AG04450 (cell line): ENCODE data around the gene MEP1B. TPM values are rescaled to one million over a fixed set of nuclear protein-coding genes. Genes with fewer than 3 reads are reported as not detected.

Experiments used
- CTCF ChIA-PET: fragments of 300-600, 350-600 bp; formaldehyde crosslinking; extraction: SDS; loops from one replicate; lab custom pipeline; 2022; ENCODE audit warnings: antibody characterized with exemption, inconsistent platforms; lab: Charles Lee
- POLR2A ChIA-PET: fragments of 350-600 bp; formaldehyde crosslinking; extraction: SDS; loops from one replicate; lab custom pipeline; 2021; ENCODE audit warnings: antibody characterized with exemption, inconsistent platforms; lab: Yijun Ruan, JAX
- DNase-seq: peaks from one replicate; pipeline ENCODE4 v3.0.0-alpha.2; 2011; ENCODE audit warnings: low read depth, low spot score
- H3K27ac ChIP-seq: one replicate; pipeline ENCODE4 v1.5.1; 2012; ENCODE audit warnings: low read depth, low read length, control low read depth
- H3K27me3 ChIP-seq: one replicate; pipeline ENCODE4 v1.6.0; 2012; ENCODE audit warnings: low read length; ENCODE audit not compliant: control insufficient read depth, insufficient read depth
- H3K4me3 ChIP-seq: 2 replicates; pipeline ENCODE4 v1.5.1; 2011; ENCODE audit warnings: mild to moderate bottlenecking, low read depth, low read length, control low read depth
- H3K9me3 ChIP-seq: 2 replicates; pipeline ENCODE4 v1.5.1; 2012; ENCODE audit warnings: low read length; ENCODE audit not compliant: control insufficient read depth, insufficient read depth
- CTCF ChIP-seq: IDR thresholded peaks from 2 replicates; pipeline ENCODE4 v1.5.1; 2011; ENCODE audit warnings: low read depth, low read length, control low read depth, inconsistent platforms
- polyA plus RNA-seq: library from polyadenylated mRNA; depleted of rRNA; stranded (reverse); fragments of >200 nt; gene quantifications from 2 replicates; pipeline ENCODE4 v1.2.3, GENCODE V29; 2011

Gene MEP1B
- polyA plus RNA-seq, 1 experiment, result not detected

GRCh38 chr18:32243358-32243757, 53.5 kb downstream of the MEP1B start:
- H3K9me3 ChIP-seq, result no peaks in the 10 kb centered on the region
- TF ChIP-seq CTCF, result no peak
- CTCF ChIA-PET, result interaction anchor here (1.1 kb wide), 1 partner anchor 309 kb away, joined by 3 read pairs; no protein-coding TSS in a partner anchor
- POLR2A ChIA-PET, result no interaction called here
- no peak overlapping the region for H3K27ac ChIP-seq
- no peak overlapping the region for H3K4me3 ChIP-seq
- H3K27me3 ChIP-seq, result peaks cover 4% of the 10 kb centered on the region
- no peak for DNase-seq

- no peak for TF ChIP-seq CTCF
- no peak for DNase-seq
- peaks cover 4% of the 10 kb centered on the region for H3K27me3 ChIP-seq
- H3K9me3 ChIP-seq, result no peaks in the 10 kb centered on the region
- POLR2A ChIA-PET, result no interaction called here
- H3K27ac ChIP-seq, result no peak overlapping the region
- no peak overlapping the region for H3K4me3 ChIP-seq
- CTCF ChIA-PET, result no interaction called here
These were observed 55.0 kb downstream of the MEP1B start for GRCh38 chr18:32244881-32245280.

- H3K27me3 ChIP-seq, result no peaks in the 10 kb centered on the region
- no peak overlapping the region for H3K4me3 ChIP-seq
- no peak for DNase-seq
- H3K27ac ChIP-seq, result no peak overlapping the region
- ChIA-PET POLR2A (no interaction called here), CTCF (interaction anchor here (0.7 kb wide), 1 partner anchor 221 kb away, joined by 3 read pairs; the partner anchor contains the start of gene GAREM1)
- no peaks in the 10 kb centered on the region for H3K9me3 ChIP-seq
- TF ChIP-seq CTCF, result no peak
These were observed 59.5 kb downstream of the MEP1B start for GRCh38 chr18:32249147-32249929.

GRCh38 chr18:32251466-32251865, 61.6 kb downstream of the MEP1B start:
- Histone ChIP-seq H3K27me3 (peaks cover 2% of the 10 kb centered on the region), H3K9me3 (no peaks in the 10 kb centered on the region), H3K27ac (no peak overlapping the region), H3K4me3 (no peak overlapping the region)
- no peak for DNase-seq
- TF ChIP-seq CTCF, result no peak
- POLR2A ChIA-PET, result no interaction called here
- CTCF ChIA-PET, result interaction anchor here (1.6 to 1.7 kb wide), 2 partner anchors 21 to 219 kb away, joined by 6 to 7 read pairs; partner anchors contain the start of gene GAREM1

GRCh38 chr18:32252141-32252860, 62.5 kb downstream of the MEP1B start:
- H3K4me3 ChIP-seq, result no peak overlapping the region

More at GRCh38 chr18:32252141-32252860, 62.5 kb downstream of the MEP1B start:
- DNase-seq, result no peak
- Histone ChIP-seq H3K27me3 (peaks cover 2% of the 10 kb centered on the region), H3K9me3 (no peaks in the 10 kb centered on the region), H3K27ac (no peak overlapping the region)
- TF ChIP-seq CTCF, result no peak
- ChIA-PET CTCF (interaction anchor here (1.6 to 1.7 kb wide), 2 partner anchors 20 to 218 kb away, joined by 6 to 7 read pairs; partner anchors contain the start of gene GAREM1), POLR2A (no interaction called here)
